Stomach smooth muscle (tissue), 2 donors: Measurements from ENCODE around the gene INPPL1.
A peak's percentile ranks its signal among the peaks of the same experiment; 100 is the strongest.

Source experiments
- H3K27ac ChIP-seq: one replicate; pipeline ENCODE4 v1.7.0; 2013; ENCODE audit warnings: mild to moderate bottlenecking, low read length, inconsistent platforms
- H3K27me3 ChIP-seq, 2 donors: one replicate each; pipeline ENCODE4 v1.7.0; 2013; ENCODE audit warnings: low read length in 2 of 2; ENCODE audit not compliant: insufficient read depth in 2 of 2, control insufficient read depth in 1 of 2
- H3K36me3 ChIP-seq, 2 donors: one replicate each; pipeline ENCODE4 v1.7.0; 2013; ENCODE audit warnings: low read length in 2 of 2; ENCODE audit not compliant: control insufficient read depth in 2 of 2, insufficient read depth in 2 of 2
- H3K4me1 ChIP-seq: one replicate; pipeline ENCODE4 v1.7.0; 2013; ENCODE audit warnings: low read length; ENCODE audit not compliant: control insufficient read depth, insufficient read depth
- H3K4me3 ChIP-seq, 2 donors: one replicate each; pipeline ENCODE4 v1.7.0; 2013; ENCODE audit warnings: low read length in 2 of 2
- H3K9ac ChIP-seq, 2 donors: one replicate each; pipeline ENCODE4 v1.7.0; 2013; ENCODE audit warnings: low read length in 2 of 2, mild to moderate bottlenecking in 1 of 2
- H3K9me3 ChIP-seq, 2 donors: one replicate each; pipeline ENCODE4 v1.7.0; 2013; ENCODE audit warnings: low read length in 2 of 2; ENCODE audit not compliant: control insufficient read depth in 2 of 2
- donor health status: healthy.
- donor health status: Pancreatic carcinoma.

INPPL1 gene

GRCh38 chr11:72239849-72240460 is 15.4 kb downstream of the INPPL1 start:
- peak overlapping the region in 1 of 2 donors; percentile 60 for H3K9ac ChIP-seq
- H3K4me3 ChIP-seq = peak overlapping the region; percentile 36 to 69
- H3K36me3 ChIP-seq = peaks cover 7 to 19% of the 10 kb centered on the region in 2 donors
- H3K9me3 ChIP-seq = no peaks in the 10 kb centered on the region
- H3K27me3 ChIP-seq = peaks cover 30 to 31% of the 10 kb centered on the region in 2 donors
- H3K27ac ChIP-seq = peak overlapping the region; percentile 77
- peaks cover 66% of the 10 kb centered on the region for H3K4me1 ChIP-seq

GRCh38 chr11:72240461-72241290 is 16.1 kb downstream of the INPPL1 start:
- H3K4me3 ChIP-seq = peak overlapping the region; percentile 36 to 61
- peaks cover 5 to 12% of the 10 kb centered on the region in 2 donors for H3K36me3 ChIP-seq
- H3K9me3 ChIP-seq = no peaks in the 10 kb centered on the region
- peaks cover 37 to 38% of the 10 kb centered on the region in 2 donors for H3K27me3 ChIP-seq
- peak overlapping the region in 1 of 2 donors; percentile 28 for H3K9ac ChIP-seq
- peaks cover 59% of the 10 kb centered on the region for H3K4me1 ChIP-seq
- H3K27ac ChIP-seq = no peak overlapping the region

- H3K27me3 ChIP-seq = peaks cover 41 to 42% of the 10 kb centered on the region in 2 donors
- H3K4me3 ChIP-seq = no peak overlapping the region
- H3K4me1 ChIP-seq = peaks cover 55% of the 10 kb centered on the region
- H3K36me3 ChIP-seq = peaks cover 5 to 8% of the 10 kb centered on the region in 2 donors
- H3K27ac ChIP-seq = no peak overlapping the region
- no peaks in the 10 kb centered on the region for H3K9me3 ChIP-seq
- H3K9ac ChIP-seq = no peak overlapping the region
Observed at GRCh38 chr11:72241291-72241781, 16.8 kb downstream of the INPPL1 start.

GRCh38 chr11:72242141-72242540 is 17.6 kb downstream of the INPPL1 start:
- Histone ChIP-seq H3K27me3 (peaks cover 46 to 49% of the 10 kb centered on the region in 2 donors), H3K27ac (no peak overlapping the region), H3K9ac (no peak overlapping the region), H3K4me3 (no peak overlapping the region), H3K36me3 (peaks cover 2% of the 10 kb centered on the region in 2 donors), H3K9me3 (no peaks in the 10 kb centered on the region), H3K4me1 (peaks cover 47% of the 10 kb centered on the region)

- Histone ChIP-seq H3K9me3 (no peaks in the 10 kb centered on the region), H3K9ac (no peak overlapping the region), H3K27ac (no peak overlapping the region), H3K4me1 (peaks cover 34% of the 10 kb centered on the region), H3K4me3 (no peak overlapping the region), H3K36me3 (no peaks in the 10 kb centered on the region), H3K27me3 (peaks cover 52 to 54% of the 10 kb centered on the region in 2 donors)
Observed at GRCh38 chr11:72243173-72244059, 18.8 kb downstream of the INPPL1 start.

GRCh38 chr11:72244060-72244360 is 19.4 kb downstream of the INPPL1 start, which contains the start of gene PHOX2A:
Gene PHOX2A (minus strand): TSS chr11:72244176. CDS start chr11:72244004, 172 bp downstream.
- Histone ChIP-seq H3K27me3 (peaks cover 52 to 56% of the 10 kb centered on the region in 2 donors), H3K27ac (no peak within 1 kb of the TSS), H3K9ac (no peak within 1 kb of the TSS), H3K4me3 (no peak within 1 kb of the TSS), H3K36me3 (no peaks in the 10 kb centered on the region), H3K9me3 (no peaks in the 10 kb centered on the region), H3K4me1 (peaks cover 29% of the 10 kb centered on the region)

- H3K27me3 ChIP-seq = peaks cover 52 to 57% of the 10 kb centered on the region in 2 donors
Observed at GRCh38 chr11:72244361-72245262, 20.0 kb downstream of the INPPL1 start.

GRCh38 chr11:72245263-72245816 is 20.8 kb downstream of the INPPL1 start:
- no peaks in the 10 kb centered on the region for H3K9me3 ChIP-seq
- H3K27me3 ChIP-seq = peaks cover 52 to 62% of the 10 kb centered on the region in 2 donors
- H3K9ac ChIP-seq = no peak overlapping the region
- peaks cover 15% of the 10 kb centered on the region for H3K4me1 ChIP-seq
- H3K4me3 ChIP-seq = no peak overlapping the region
- H3K27ac ChIP-seq = no peak overlapping the region
- no peaks in the 10 kb centered on the region for H3K36me3 ChIP-seq

More at GRCh38 chr11:72244361-72245262, 20.0 kb downstream of the INPPL1 start:
- H3K4me3 ChIP-seq = no peak overlapping the region
- H3K9ac ChIP-seq = no peak overlapping the region
- no peaks in the 10 kb centered on the region for H3K9me3 ChIP-seq
- H3K27ac ChIP-seq = no peak overlapping the region
- H3K4me1 ChIP-seq = peaks cover 23% of the 10 kb centered on the region
- no peaks in the 10 kb centered on the region for H3K36me3 ChIP-seq

GRCh38 chr11:72247584-72247983 is 23.0 kb downstream of the INPPL1 start:
- no peak overlapping the region for H3K4me3 ChIP-seq
- no peaks in the 10 kb centered on the region for H3K9me3 ChIP-seq
- no peak overlapping the region for H3K27ac ChIP-seq
- peaks cover 42 to 50% of the 10 kb centered on the region in 2 donors for H3K27me3 ChIP-seq
- no peak overlapping the region for H3K9ac ChIP-seq
- peaks cover 8% of the 10 kb centered on the region for H3K4me1 ChIP-seq
- H3K36me3 ChIP-seq = no peaks in the 10 kb centered on the region
